GM12873 (cell line): ENCODE results near the gene XCL1.

ENCODE experiments used
- TF ChIP-seq, protein P1 (sequence below): IDR thresholded peaks from 2 replicates; pipeline ENCODE4 v1.5.1; 2012; ENCODE audit warnings: low read depth, mild to moderate bottlenecking, moderate library complexity, low read length, control low read depth; ENCODE audit not compliant: insufficient read depth; ENCODE audit errors: missing control alignments

The XCL1 gene

DNA sequence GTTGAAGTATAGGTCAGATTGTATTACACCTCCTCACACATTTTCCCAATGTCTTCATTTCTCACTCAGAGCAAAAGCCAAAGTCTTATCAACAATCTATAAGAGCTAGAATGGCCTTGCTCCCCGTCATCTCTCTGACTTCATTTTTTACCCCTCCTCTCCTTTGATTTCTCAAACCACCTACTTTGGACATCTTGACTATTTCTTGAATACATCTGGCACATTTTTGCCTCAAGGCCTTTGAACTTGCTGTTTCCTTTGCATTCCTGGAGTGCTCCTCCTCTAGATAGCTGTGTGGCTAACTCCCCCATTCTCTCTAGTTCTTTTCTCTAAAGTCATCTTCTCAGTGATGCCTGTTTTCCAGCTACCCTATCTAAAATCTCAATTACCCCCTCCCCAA, 25.4 kb upstream of the XCL1 start:
- TF ChIP-seq, protein P1, sequence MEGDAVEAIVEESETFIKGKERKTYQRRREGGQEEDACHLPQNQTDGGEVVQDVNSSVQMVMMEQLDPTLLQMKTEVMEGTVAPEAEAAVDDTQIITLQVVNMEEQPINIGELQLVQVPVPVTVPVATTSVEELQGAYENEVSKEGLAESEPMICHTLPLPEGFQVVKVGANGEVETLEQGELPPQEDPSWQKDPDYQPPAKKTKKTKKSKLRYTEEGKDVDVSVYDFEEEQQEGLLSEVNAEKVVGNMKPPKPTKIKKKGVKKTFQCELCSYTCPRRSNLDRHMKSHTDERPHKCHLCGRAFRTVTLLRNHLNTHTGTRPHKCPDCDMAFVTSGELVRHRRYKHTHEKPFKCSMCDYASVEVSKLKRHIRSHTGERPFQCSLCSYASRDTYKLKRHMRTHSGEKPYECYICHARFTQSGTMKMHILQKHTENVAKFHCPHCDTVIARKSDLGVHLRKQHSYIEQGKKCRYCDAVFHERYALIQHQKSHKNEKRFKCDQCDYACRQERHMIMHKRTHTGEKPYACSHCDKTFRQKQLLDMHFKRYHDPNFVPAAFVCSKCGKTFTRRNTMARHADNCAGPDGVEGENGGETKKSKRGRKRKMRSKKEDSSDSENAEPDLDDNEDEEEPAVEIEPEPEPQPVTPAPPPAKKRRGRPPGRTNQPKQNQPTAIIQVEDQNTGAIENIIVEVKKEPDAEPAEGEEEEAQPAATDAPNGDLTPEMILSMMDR: no peak

DNA sequence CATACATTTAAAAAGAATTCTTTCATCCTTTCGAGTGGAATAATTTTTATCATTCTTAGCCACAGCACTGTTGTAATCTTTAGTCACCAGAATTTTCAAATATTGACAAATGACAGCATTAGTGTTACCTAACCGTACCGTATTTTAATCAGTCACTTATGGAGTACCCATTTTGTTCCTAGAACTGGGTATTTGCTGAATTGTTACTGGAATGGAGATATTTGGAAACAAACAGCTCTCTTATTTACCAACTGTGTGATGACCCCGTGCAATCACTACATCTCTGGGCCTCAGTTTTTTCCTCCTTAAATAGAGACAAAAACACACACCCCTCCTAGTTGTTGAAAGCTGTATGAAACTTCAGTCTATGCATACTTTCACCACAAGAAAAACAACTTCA, 24.7 kb upstream of the XCL1 start:
- TF ChIP-seq, protein P1: no peak

DNA sequence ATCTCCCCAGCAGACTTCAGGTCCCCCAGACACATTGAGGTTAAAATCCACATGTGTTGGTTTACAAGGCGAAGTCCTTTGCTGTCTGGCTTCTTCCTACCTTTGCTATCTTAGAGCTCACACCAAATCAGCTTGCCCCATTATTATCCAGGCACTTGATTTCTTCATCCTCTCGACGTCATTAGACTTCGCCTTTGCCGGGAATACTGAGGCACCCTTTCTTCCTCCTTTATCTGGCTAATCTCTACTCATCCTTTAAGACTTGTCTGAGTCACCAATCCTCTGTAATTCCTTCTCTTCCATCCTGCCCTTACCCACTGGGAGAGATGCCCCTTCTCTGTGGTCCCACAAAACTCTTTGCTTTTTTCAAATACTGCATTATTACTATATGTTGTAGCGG, 23.4 kb upstream of the XCL1 start:
- TF ChIP-seq, protein P1: no peak

DNA sequence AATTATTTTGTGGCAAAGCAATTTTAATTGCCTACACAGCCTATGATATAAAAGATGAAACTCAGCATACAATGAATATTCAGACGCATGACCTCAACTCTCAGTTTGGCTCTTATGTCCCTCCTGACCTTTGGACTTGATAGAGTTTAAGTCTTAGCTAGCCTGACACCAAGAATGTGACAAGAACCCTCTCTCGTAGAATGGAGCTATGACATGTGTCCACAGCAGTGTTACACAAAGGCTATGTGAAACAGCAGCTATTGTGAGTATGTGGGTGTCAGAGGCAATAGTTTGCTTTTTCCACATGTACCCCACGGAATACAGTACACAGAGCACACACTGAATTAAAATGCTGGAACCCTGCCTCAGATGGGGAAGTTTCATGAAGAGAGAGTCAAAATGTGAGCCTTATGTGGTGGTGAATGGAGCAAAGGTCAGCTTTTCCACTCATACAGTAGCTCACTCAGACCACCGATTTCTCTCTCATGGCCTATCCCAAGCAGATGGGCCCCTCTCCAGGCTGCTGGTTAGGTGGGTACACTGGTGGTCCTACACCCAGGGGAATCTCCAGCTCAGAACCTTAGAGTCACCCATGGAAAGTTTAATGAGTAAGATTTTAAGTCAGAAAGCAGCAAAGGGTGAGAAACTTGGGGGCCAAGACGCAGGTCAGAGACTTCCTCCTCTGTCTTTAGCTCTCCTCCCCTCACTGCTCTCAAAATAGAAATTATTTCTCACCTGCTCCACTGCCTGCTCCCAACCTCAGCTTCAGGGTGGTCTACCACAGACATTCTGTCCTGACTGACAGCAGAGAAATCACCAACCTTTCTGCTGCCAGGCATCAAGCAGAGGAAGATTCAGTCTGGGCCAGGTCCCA, 22.5 kb upstream of the XCL1 start:
- TF ChIP-seq, protein P1: no peak

DNA sequence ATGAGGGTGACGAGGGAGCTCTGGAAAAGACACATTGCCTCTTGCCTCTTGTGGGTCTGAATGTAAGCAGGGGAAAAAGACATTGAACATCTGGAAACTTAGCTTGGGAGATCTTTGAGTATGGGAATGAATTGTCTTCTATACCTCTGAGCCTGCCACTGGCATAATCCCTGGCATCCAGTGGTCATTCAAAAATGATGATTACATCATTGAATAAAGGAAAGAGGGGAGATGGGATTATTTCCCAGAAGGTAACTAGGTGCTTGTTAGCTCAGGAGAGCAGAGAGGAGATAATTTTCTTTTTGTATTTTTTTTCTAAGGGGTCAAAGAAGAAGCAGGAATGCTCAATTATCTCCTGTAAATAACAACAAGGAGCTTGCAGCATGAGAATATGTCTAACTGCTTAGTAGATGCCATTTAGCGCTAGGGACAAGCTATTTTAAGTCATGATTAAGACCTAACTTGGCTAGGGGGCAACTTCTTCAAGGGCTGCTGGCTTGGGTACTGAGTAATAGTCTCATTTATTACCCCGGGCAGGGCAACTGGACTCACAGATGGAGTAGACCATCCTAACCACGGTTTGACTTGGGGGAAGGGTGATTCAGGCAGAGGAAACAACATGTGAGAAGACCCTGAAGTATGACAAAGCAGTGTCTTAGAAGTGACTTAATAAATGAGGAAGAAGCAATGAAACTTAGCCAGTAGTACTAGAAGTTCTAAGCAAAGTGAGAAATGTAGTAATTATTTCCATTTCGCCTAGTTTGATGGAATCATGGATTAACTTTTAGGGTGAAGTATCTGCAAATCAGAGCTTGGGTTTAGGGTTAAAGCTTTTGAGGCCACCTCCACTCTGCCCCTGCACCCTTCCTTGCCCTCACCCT, 21.6 kb upstream of the XCL1 start:
- TF ChIP-seq, protein P1: no peak

DNA sequence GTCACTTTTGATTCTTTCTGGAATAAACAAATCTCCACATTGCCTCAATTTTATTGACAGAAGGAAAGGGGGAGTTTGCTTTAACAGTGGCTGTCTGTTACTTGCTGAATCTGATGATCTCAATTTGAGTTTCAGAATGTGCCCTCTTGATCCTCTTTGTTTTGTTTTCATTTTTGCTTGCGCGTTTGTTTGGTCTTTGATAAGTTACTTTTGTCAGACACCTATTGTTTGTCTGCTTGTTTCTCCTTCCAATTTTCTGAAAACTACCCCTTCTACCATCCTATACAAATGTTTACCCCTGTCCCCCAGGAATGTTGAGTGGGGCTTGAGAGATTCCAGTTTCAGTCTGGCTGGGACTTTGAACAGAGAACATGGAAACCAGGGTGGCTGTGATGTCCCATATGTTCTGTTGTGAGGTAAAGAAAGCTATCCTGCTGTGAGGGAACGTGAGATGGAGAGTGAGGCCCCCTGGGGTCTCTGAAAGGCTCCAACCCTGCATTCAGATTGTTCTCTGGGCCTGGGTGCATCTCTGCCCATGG, 20.8 kb upstream of the XCL1 start:
- TF ChIP-seq, protein P1: no peak

DNA sequence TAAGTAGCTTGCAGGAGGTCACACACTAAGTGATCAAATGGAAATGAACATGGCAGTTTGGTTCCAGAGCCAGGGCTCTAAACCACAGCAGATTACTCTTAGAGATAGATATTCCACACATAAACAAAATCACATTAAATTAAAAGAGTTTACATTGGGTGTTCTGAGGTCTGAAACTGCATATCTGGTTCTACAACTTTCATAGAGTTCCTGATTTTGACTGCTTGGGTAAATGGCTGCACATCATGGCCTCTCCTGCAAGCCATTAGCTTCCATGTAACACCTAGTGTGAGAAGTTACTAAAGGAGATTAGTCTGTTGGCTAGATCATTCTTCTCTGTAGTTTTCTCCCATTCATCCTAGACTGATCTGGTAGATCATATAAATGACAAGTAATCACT, 19.8 kb upstream of the XCL1 start:
- TF ChIP-seq, protein P1: no peak
